ENCODE measurements around the gene FTCDNL1.

GRCh38 chr2:199744260-199744659, 106.7 kb downstream of the FTCDNL1 start:
- TF ChIP-seq CTCF (optimal IDR thresholded peaks at IDR 0.05 in 1 of 3, IDR thresholded peaks at IDR 0.05 in 1 of 3, conservative IDR thresholded peaks at IDR 0.05 in 1 of 3; ENCODE audit: extremely low read depth in 1 of 3, insufficient read depth in 2 of 3, low read length in 3 of 3) (no peak), EZH2 (IDR thresholded peaks at IDR 0.05; ENCODE audit: low read length) (no peak)
